CD14-positive monocyte (primary cell): ENCODE measurements around the gene TNFAIP8L2. TPM values are rescaled to one million over a fixed set of nuclear protein-coding genes. Genes with fewer than 3 reads are reported as not detected.

Experiments used
- DNase-seq, 3 donors: peaks; one replicate each; pipeline ENCODE4 v3.0.0-alpha.2; 2011 to 2022
- H2AFZ ChIP-seq: 2 replicates; pipeline ENCODE4 v1.6.0; 2012; ENCODE audit warnings: mild to moderate bottlenecking, low read depth, low read length, inconsistent platforms; ENCODE audit not compliant: insufficient read depth, poor library complexity, severe bottlenecking
- H3K27ac ChIP-seq, 2 donors: 1 replicate in 1 of 2; 2 replicates in 1 of 2; pipeline ENCODE4 v1.5.1; 2012 to 2013; ENCODE audit warnings: low read length in 2 of 2, control low read depth in 1 of 2, inconsistent platforms in 1 of 2, low read depth in 1 of 2, mild to moderate bottlenecking in 1 of 2
- H3K27me3 ChIP-seq, 2 donors: one replicate each; pipeline versions ENCODE4 v1.6.0 to v1.6.1; 2011 to 2013; ENCODE audit warnings: low read length in 2 of 2; ENCODE audit not compliant: control insufficient read depth in 2 of 2, insufficient read depth in 2 of 2
- H3K36me3 ChIP-seq, 2 donors: replicated peaks in 1 of 2; 1 replicate in 1 of 2; 2 replicates in 1 of 2; pipeline versions ENCODE4 v1.5.1 to v1.6.1; 2012 to 2013; ENCODE audit warnings: low read length in 2 of 2, control low read depth in 1 of 2, inconsistent platforms in 1 of 2, mild to moderate bottlenecking in 1 of 2; ENCODE audit not compliant: insufficient read depth in 2 of 2, control insufficient read depth in 1 of 2
- H3K4me1 ChIP-seq, 2 donors: 1 replicate in 1 of 2; 2 replicates in 1 of 2; pipeline versions ENCODE4 v1.5.1 to v1.6.1; 2012 to 2013; ENCODE audit warnings: low read length in 2 of 2, control low read depth in 1 of 2, inconsistent platforms in 1 of 2, mild to moderate bottlenecking in 1 of 2, moderate library complexity in 1 of 2; ENCODE audit not compliant: insufficient read depth in 2 of 2, control insufficient read depth in 1 of 2
- H3K4me2 ChIP-seq: replicated peaks from 2 replicates; pipeline ENCODE3; 2012; ENCODE audit warnings: low read length, moderate library complexity, mild to moderate bottlenecking; ENCODE audit not compliant: poor library complexity, severe bottlenecking; ENCODE audit errors: extremely low read depth
- H3K4me3 ChIP-seq, 3 experiments: fragments of 200-600 bp in 1 of 3; sonication (generic) in 1 of 3; replicated peaks in 1 of 3; 1 replicate in 2 of 3; 2 replicates in 1 of 3; pipeline ENCODE4 v1.5.1; 2011 to 2013; ENCODE audit warnings: low read length in 3 of 3, mild to moderate bottlenecking in 3 of 3, control low read depth in 2 of 3, low read depth in 2 of 3, inconsistent platforms in 1 of 3, moderate library complexity in 1 of 3
- H3K79me2 ChIP-seq: 2 replicates; pipeline ENCODE4 v1.6.0; 2012; ENCODE audit warnings: mild to moderate bottlenecking, control low read depth, inconsistent platforms, low read length, moderate library complexity; ENCODE audit not compliant: insufficient read depth
- H3K9ac ChIP-seq: 2 replicates; pipeline ENCODE4 v1.6.0; 2017; ENCODE audit warnings: low read length, mild to moderate bottlenecking; ENCODE audit not compliant: insufficient read depth, poor library complexity, severe bottlenecking
- H3K9me3 ChIP-seq, 2 donors: replicated peaks in 1 of 2; 1 replicate in 1 of 2; 2 replicates in 1 of 2; pipeline versions ENCODE4 v1.5.1 to v1.6.1; 2012 to 2013; ENCODE audit warnings: low read length in 2 of 2, control low read depth in 1 of 2; ENCODE audit not compliant: control insufficient read depth in 1 of 2, insufficient read depth in 1 of 2
- H4K20me1 ChIP-seq: 2 replicates; pipeline ENCODE4 v1.6.0; 2012; ENCODE audit warnings: mild to moderate bottlenecking, low read length, control low read depth, moderate library complexity; ENCODE audit not compliant: insufficient read depth
- H3K27ac Mint-ChIP-seq, 7 donors: one replicate each; pipeline ENCODE4 v1.8.0; 2020; ENCODE audit warnings: mild to moderate bottlenecking in 7 of 7, mixed read lengths in 7 of 7, moderate library complexity in 6 of 7, inconsistent platforms in 2 of 7
- H3K27me3 Mint-ChIP-seq, 3 donors: one replicate each; pipeline ENCODE4 v1.8.0; 2021 to 2022; ENCODE audit warnings: low read depth in 3 of 3, mild to moderate bottlenecking in 3 of 3, mixed read lengths in 3 of 3, moderate library complexity in 3 of 3, inconsistent platforms in 1 of 3
- H3K36me3 Mint-ChIP-seq, 2 donors: one replicate each; pipeline ENCODE4 v1.8.0; 2020; ENCODE audit warnings: mixed read lengths in 2 of 2, inconsistent platforms in 1 of 2, mild to moderate bottlenecking in 1 of 2
- H3K4me1 Mint-ChIP-seq: one replicate; pipeline ENCODE4 v1.8.0; 2020; ENCODE audit warnings: mild to moderate bottlenecking, mixed read lengths
- H3K4me3 Mint-ChIP-seq, 2 donors: one replicate each; pipeline ENCODE4 v1.8.0; 2020; ENCODE audit warnings: mild to moderate bottlenecking in 2 of 2, mixed read lengths in 2 of 2, moderate library complexity in 1 of 2
- H3K9me3 Mint-ChIP-seq, 7 donors: one replicate each; pipeline ENCODE4 v1.8.0; 2020 to 2022; ENCODE audit warnings: mixed read lengths in 7 of 7, mild to moderate bottlenecking in 6 of 7, moderate library complexity in 6 of 7, inconsistent platforms in 2 of 7
- WGBS: methylation state at CpG from one replicate; pipeline ENCODE4 v1.1.5; 2013; ENCODE audit warnings: missing lambda C conversion rate; ENCODE audit not compliant: insufficient coverage; 5-methylcytosine and 5-hydroxymethylcytosine counted together
- intact Hi-C, 2 donors: fragments of 100-400 bp; cut with micrococcal nuclease; formaldehyde crosslinking; loops; one replicate each; pipeline versions ENCODE4 v1.15.0 to v1.15.1; 2023
- polyA plus RNA-seq, 3 donors: library from polyadenylated mRNA; depleted of rRNA in 1 of 3; unstranded in 2 of 3; stranded (reverse) in 1 of 3; fragments of 300-500 nt in 2 of 3; fragments of >200 nt in 1 of 3; fragmentation: Illumina TruSeq in 2 of 3; gene quantifications; 1 replicate in 2 of 3; 2 replicates in 1 of 3; pipeline ENCODE4 v1.2.3, GENCODE V29; 2012 to 2021
- TF ChIP-seq, protein P1 (sequence below): fragments of 200-600 bp; IDR thresholded peaks from one replicate; pipeline ENCODE4 v1.8.0; 2022; ENCODE audit warnings: antibody characterized with exemption, mild to moderate bottlenecking

The TNFAIP8L2 gene
- polyA plus RNA-seq, 3 donors, result 50.3 to 104 (median 103) TPM

DNA sequence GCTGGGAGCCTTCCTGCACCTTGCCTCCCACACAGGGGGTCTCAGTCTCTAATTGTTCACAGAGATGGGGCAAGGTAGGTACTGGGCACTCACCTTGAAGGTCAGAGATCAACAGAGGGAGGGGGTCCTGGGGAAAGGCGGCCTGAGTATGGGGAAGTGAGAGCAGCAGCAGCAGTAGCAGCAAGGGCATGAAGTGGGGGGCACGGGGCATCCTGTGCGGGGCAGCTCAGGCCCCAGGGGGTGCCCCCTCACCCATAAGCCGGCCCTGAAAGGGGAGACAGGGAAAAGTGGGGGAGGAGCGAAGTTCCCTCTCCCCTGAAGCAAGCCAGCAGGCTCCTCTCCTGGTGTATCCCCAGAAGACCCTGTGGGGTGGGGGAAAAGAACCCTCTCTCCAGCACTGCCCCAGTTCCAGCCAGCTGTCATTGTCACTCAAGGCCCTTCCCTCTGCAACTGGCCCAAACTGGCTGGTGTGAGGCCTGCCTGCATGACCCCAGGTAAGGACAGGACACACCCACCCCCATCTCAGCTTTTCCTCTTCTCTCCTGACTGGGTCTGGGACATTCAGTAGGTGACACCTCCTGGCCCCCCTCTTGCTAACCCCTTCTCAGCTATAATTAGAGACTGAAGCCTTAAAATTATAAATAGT lies 13.9 kb upstream of the TNFAIP8L2 start:
- H3K27ac ChIP-seq, result no peak overlapping the region
- H3K79me2 ChIP-seq, result no peaks in the 10 kb centered on the region
- Mint-ChIP-seq H3K27me3 (peaks cover 21 to 42% (median 29%) of the 10 kb centered on the region in 3 donors), H3K36me3 (peaks cover 0 to 4% of the 10 kb centered on the region in 2 donors), H3K4me3 (no peak overlapping the region), H3K27ac (no peak overlapping the region), H3K9me3 (peaks cover 0 to 3% (median 0%) of the 10 kb centered on the region in 7 donors), H3K4me1 (peaks cover 23% of the 10 kb centered on the region)
- DNase-seq, result no peak
- H3K4me2 ChIP-seq, result no peak overlapping the region
- no peaks in the 10 kb centered on the region for H3K36me3 ChIP-seq
- peaks cover 2 to 19% of the 10 kb centered on the region in 2 donors for H3K27me3 ChIP-seq
- intact Hi-C loops, result no loop called here
- TF ChIP-seq, protein P1, sequence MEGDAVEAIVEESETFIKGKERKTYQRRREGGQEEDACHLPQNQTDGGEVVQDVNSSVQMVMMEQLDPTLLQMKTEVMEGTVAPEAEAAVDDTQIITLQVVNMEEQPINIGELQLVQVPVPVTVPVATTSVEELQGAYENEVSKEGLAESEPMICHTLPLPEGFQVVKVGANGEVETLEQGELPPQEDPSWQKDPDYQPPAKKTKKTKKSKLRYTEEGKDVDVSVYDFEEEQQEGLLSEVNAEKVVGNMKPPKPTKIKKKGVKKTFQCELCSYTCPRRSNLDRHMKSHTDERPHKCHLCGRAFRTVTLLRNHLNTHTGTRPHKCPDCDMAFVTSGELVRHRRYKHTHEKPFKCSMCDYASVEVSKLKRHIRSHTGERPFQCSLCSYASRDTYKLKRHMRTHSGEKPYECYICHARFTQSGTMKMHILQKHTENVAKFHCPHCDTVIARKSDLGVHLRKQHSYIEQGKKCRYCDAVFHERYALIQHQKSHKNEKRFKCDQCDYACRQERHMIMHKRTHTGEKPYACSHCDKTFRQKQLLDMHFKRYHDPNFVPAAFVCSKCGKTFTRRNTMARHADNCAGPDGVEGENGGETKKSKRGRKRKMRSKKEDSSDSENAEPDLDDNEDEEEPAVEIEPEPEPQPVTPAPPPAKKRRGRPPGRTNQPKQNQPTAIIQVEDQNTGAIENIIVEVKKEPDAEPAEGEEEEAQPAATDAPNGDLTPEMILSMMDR, result no peak
- H4K20me1 ChIP-seq, result no peaks in the 10 kb centered on the region
- no peak overlapping the region for H2AFZ ChIP-seq
- no peaks in the 10 kb centered on the region for H3K9me3 ChIP-seq
- H3K9ac ChIP-seq, result no peak overlapping the region
- peaks cover 13 to 23% of the 10 kb centered on the region in 2 donors for H3K4me1 ChIP-seq
- no peak overlapping the region for H3K4me3 ChIP-seq
- WGBS, result 20% methylated on average over 1 of the region's 5 CpGs

DNA sequence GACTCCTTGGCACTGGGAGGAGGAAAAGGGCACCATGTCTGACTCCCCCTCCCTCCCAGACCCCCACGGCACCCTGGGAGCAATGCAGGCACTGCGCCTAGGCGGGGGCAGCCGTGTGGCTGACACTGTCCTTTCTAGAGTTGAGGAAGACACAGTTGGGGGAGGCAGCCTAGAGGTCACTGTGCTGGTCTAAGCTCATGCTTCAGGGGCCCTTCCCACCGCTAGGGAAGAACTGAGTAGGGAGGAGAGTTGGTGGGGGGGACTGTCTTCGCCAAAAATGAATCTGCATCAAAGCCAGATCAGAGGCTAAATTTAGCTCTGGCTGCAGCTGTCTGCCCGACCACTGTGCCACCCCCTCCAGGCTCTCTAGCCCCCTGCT lies 13.4 kb upstream of the TNFAIP8L2 start:
- peaks cover 0 to 4% of the 10 kb centered on the region in 2 donors for H3K36me3 Mint-ChIP-seq
- peaks cover 24% of the 10 kb centered on the region for H3K4me1 Mint-ChIP-seq
- no peak overlapping the region for H3K27ac ChIP-seq
- TF ChIP-seq, protein P1, result no peak
- peaks cover 13 to 23% of the 10 kb centered on the region in 2 donors for H3K4me1 ChIP-seq
- H3K79me2 ChIP-seq, result no peaks in the 10 kb centered on the region
- intact Hi-C loops, result no loop called here
- H3K27ac Mint-ChIP-seq, result no peak overlapping the region
- no peak overlapping the region for H3K4me2 ChIP-seq
- H3K36me3 ChIP-seq, result no peaks in the 10 kb centered on the region
- no peak overlapping the region for H2AFZ ChIP-seq
- H4K20me1 ChIP-seq, result no peaks in the 10 kb centered on the region
- no peak for DNase-seq
- H3K4me3 Mint-ChIP-seq, result no peak overlapping the region
- peaks cover 0 to 3% (median 0%) of the 10 kb centered on the region in 7 donors for H3K9me3 Mint-ChIP-seq
- no CpG with 5 or more reads among the region's 7 CpGs for WGBS
- H3K9me3 ChIP-seq, result no peaks in the 10 kb centered on the region
- H3K27me3 ChIP-seq, result peaks cover 2 to 19% of the 10 kb centered on the region in 2 donors
- H3K9ac ChIP-seq, result no peak overlapping the region
- H3K27me3 Mint-ChIP-seq, result peaks cover 21 to 45% (median 31%) of the 10 kb centered on the region in 3 donors
- H3K4me3 ChIP-seq, result no peak overlapping the region
